ENCODE results near the gene DLK2.
"Not testable (repeated sequence)": the region's sequence is repeated elsewhere in the genome, so short reads cannot be mapped to it uniquely, and the experiment has no call there.

DLK2 gene

DNA sequence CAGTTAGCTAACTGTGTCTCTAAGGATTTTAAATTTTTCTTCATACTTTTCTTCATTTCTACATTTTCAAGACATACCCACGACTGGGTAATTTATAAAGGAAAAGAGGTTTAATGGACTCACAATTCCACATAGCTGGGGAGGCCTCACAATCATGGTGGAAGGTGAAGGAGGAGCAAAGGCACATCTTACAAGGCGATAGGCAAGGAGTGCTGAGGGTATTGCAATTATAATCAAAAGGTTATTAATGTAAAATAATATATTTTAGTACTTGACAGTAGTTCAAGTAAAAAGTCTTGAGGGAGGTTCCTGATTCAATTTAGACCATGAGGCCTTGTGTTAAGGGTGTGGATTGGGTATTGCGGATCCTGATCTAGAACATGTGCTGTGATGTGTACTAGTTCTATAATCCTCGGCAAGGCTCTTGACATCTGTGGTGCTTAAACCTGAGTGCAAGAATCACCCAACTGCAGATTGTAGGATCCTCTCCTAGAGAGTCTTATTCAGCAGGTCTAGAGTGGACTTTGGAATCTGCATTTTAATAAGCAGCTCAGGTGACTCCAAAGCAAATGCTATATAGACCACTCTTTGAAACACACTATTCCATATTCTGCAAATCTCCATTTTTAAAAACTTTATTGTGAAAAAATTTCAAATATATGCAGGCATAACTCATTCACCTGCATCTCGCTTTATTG is 35.2 kb downstream of the DLK2 start:
- Histone ChIP-seq H3K9me2 (replicated peaks; ENCODE audit: control insufficient read depth, low read length) (no peaks in the 10 kb centered on the region), H3K4me2 (ENCODE audit: low read length) (no peak overlapping the region), H3K4me3 (ENCODE audit: low read length) (no peak overlapping the region), H3K79me2 (ENCODE audit: control insufficient read depth, low read length) (no peaks in the 10 kb centered on the region), H3K9me3 (ENCODE audit: control insufficient read depth, insufficient read depth, low read length) (no peaks in the 10 kb centered on the region), H3K27me3 (ENCODE audit: control insufficient read depth, low read length) (peaks cover 4% of the 10 kb centered on the region), H4K20me1 (ENCODE audit: control insufficient read depth, insufficient read depth, low read depth, low read length) (no peaks in the 10 kb centered on the region), H3F3A (ENCODE audit: control insufficient read depth, insufficient read depth) (no peaks in the 10 kb centered on the region), H3K27ac (ENCODE audit: low read depth, low read length) (no peak overlapping the region), H3K4me1 (ENCODE audit: control insufficient read depth, low read length) (no peaks in the 10 kb centered on the region), H3K36me3 (ENCODE audit: control insufficient read depth, low read length) (no peaks in the 10 kb centered on the region)
- TF ChIP-seq EZH2phosphoT487 (IDR thresholded peaks at IDR 0.05; ENCODE audit: borderline replicate concordance, low read length) (no peak), CTCF (IDR thresholded peaks at IDR 0.05; ENCODE audit: low read depth, low read length, poor library complexity, severe bottlenecking) (no peak)

DNA sequence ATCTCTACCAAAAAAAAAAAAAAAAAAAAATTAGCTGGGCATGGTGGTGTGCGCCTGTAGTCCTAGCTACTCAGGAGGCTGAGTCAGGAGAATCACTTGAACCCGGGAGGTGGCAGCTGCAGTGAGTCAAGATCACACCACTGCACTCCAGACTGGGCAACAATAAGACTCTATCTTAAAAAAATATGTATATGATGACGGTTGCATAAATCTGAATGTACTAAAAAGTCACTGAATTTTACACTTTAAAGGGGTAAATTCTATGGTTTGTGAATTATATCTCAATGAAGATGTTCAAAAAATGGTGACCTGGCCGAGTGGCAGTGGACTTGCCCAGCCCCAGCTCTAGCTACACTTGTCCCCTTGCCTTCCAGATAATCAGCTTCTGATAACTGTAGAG is 38.4 kb downstream of the DLK2 start:
- TF ChIP-seq CTCF (IDR thresholded peaks at IDR 0.05; ENCODE audit: low read depth, low read length, poor library complexity, severe bottlenecking) (no peak), EZH2phosphoT487 (IDR thresholded peaks at IDR 0.05; ENCODE audit: borderline replicate concordance, low read length) (no peak)
- no peaks in the 10 kb centered on the region for H4K20me1 ChIP-seq (ENCODE audit: control insufficient read depth, insufficient read depth, low read depth, low read length)
- H3K36me3 ChIP-seq (ENCODE audit: control insufficient read depth, low read length): no peaks in the 10 kb centered on the region

GRCh38 chr6:43415275-43415674 is 40.1 kb downstream of the DLK2 start:
- H3K27ac ChIP-seq (ENCODE audit: low read depth, low read length); H4K20me1 ChIP-seq (ENCODE audit: control insufficient read depth, insufficient read depth, low read depth, low read length); H3K4me1 ChIP-seq (ENCODE audit: control insufficient read depth, low read length); H3K4me2 ChIP-seq (ENCODE audit: low read length); H3K4me3 ChIP-seq (ENCODE audit: low read length); H3K27me3 ChIP-seq (ENCODE audit: control insufficient read depth, low read length); H3K36me3 ChIP-seq (ENCODE audit: control insufficient read depth, low read length); H3F3A ChIP-seq (ENCODE audit: control insufficient read depth, insufficient read depth); H3K79me2 ChIP-seq (ENCODE audit: control insufficient read depth, low read length); H3K9me2 ChIP-seq (replicated peaks; ENCODE audit: control insufficient read depth, low read length): not testable (repeated sequence)
- peaks cover 13% of the 10 kb centered on the region for H3K9me3 ChIP-seq (ENCODE audit: control insufficient read depth, insufficient read depth, low read length)

More for the DNA sequence above, 38.4 kb downstream of the DLK2 start:
- no peaks in the 10 kb centered on the region for H3K9me2 ChIP-seq (replicated peaks; ENCODE audit: control insufficient read depth, low read length)
- no peak overlapping the region for H3K4me3 ChIP-seq (ENCODE audit: low read length)
- no peak overlapping the region for H3K27ac ChIP-seq (ENCODE audit: low read depth, low read length)
- H3K4me2 ChIP-seq (ENCODE audit: low read length): no peak overlapping the region
- no peaks in the 10 kb centered on the region for H3K79me2 ChIP-seq (ENCODE audit: control insufficient read depth, low read length)
- peaks cover 13% of the 10 kb centered on the region for H3K9me3 ChIP-seq (ENCODE audit: control insufficient read depth, insufficient read depth, low read length)
- H3F3A ChIP-seq (ENCODE audit: control insufficient read depth, insufficient read depth): no peaks in the 10 kb centered on the region
- peaks cover 4% of the 10 kb centered on the region for H3K27me3 ChIP-seq (ENCODE audit: control insufficient read depth, low read length)
- H3K4me1 ChIP-seq (ENCODE audit: control insufficient read depth, low read length): no peaks in the 10 kb centered on the region

DNA sequence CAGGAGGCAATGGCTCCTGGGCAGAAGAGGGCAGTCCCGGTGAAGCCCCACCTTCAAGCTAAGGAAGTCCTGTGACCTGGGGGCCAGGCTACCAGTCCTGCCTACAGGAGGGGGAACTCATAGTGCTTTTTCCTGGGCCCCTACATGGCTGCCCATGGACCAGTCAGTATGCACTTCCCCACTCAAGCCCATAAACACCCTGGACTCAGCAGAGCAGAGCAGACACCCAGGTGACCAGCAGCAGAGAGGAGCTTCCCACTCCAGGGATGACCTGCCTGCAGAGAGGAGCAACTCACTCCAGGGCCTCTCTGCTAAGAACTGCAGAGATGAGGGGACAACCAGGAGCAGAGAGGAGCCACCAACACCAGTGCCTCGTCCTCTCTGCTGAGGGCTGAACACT is 42.3 kb downstream of the DLK2 start:
- TF ChIP-seq CTCF (IDR thresholded peaks at IDR 0.05; ENCODE audit: low read depth, low read length, poor library complexity, severe bottlenecking): no peak
- no peak for TF ChIP-seq EZH2phosphoT487 (IDR thresholded peaks at IDR 0.05; ENCODE audit: borderline replicate concordance, low read length)
- Histone ChIP-seq H3K79me2 (ENCODE audit: control insufficient read depth, low read length) (no peaks in the 10 kb centered on the region), H4K20me1 (ENCODE audit: control insufficient read depth, insufficient read depth, low read depth, low read length) (no peaks in the 10 kb centered on the region), H3K4me2 (ENCODE audit: low read length) (no peak overlapping the region), H3F3A (ENCODE audit: control insufficient read depth, insufficient read depth) (peaks cover 4% of the 10 kb centered on the region; the same call in 1 of the 2 replicates), H3K27ac (ENCODE audit: low read depth, low read length) (no peak overlapping the region), H3K9me3 (ENCODE audit: control insufficient read depth, insufficient read depth, low read length) (peaks cover 13% of the 10 kb centered on the region), H3K4me1 (ENCODE audit: control insufficient read depth, low read length) (no peaks in the 10 kb centered on the region), H3K36me3 (ENCODE audit: control insufficient read depth, low read length) (peaks cover 18% of the 10 kb centered on the region), H3K9me2 (replicated peaks; ENCODE audit: control insufficient read depth, low read length) (no peaks in the 10 kb centered on the region), H3K27me3 (ENCODE audit: control insufficient read depth, low read length) (peaks cover 4% of the 10 kb centered on the region), H3K4me3 (ENCODE audit: low read length) (no peak overlapping the region)
